Umbilical cord (tissue), 2 donors: ENCODE measurements around the gene CIAO2B. TPM values are rescaled to one million over a fixed set of nuclear protein-coding genes. Genes with fewer than 3 reads are reported as not detected.
"Not testable (repeated sequence)": the region's sequence is repeated elsewhere in the genome, so short reads cannot be mapped to it uniquely, and the experiment has no call there.

Experiments used
- DNase-seq: peaks from one replicate; pipeline ENCODE4 v3.0.0-alpha.2; 2015; ENCODE audit warnings: low spot score
- total RNA-seq: library from RNA; depleted of rRNA; stranded (reverse); fragments of >200 nt; gene quantifications from one replicate; pipeline ENCODE4 v1.2.3, GENCODE V29; 2014; ENCODE audit warnings: low replicate concordance; ENCODE audit not compliant: insufficient read depth

CIAO2B gene
- total RNA-seq, 1 donor from 2014 or later: 72.5 TPM

DNA sequence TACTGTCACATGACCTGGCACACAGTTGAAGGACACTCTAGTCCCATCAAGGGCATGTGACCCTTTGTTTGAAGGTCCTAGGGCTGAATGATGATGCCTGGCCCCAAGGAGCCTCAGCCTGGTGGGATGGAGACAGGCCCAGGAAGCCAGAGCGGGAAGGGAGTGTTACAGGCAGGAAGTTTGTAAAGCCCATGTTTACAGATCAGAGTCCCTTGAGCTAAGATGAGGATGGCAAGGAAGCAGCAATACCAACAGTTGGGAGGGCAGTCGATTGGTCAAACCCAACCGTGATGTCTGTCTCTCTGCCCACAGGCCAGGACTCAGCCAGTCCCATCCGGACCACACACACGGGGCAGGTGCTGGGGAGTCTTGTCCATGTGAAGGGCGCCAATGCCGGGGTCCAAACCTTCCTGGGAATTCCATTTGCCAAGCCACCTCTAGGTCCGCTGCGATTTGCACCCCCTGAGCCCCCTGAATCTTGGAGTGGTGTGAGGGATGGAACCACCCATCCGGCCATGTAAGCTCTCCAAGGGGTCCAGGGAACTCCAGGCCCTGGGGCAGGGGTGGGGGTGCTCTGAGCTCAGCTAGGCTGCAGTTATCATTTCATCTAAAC, 3.6 kb upstream of the CIAO2B start:
- no peak for DNase-seq

DNA sequence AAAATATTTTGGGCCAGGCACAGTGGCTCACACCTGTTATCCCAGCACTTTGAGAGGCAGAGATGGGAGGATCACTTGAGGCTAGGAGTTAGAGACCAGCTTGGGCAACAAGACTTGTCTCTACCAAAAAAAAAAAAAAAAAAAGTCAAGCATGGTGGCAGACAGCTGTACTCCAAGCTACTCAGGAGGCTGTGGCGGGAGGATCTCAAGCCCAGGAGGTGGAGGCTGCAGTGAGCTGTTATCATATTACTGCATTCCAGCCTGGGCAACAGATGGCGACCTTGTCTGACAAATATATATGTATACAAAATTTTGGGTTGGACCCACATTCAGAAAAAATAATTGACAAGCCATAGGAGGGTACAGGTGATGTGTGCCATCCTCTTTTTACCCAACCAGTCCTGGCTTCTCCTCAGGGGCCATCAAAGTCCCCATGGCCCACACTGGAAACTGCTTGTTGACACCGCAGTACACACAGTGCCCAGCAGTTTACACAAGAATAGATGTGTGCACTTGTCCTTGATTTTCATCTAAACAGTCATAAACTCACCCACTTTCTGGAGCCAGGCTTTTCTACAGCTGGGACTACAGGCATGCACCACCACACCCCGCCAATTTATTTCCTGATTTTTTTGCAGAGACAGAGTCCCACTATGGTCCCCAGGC, 2.8 kb upstream of the CIAO2B start:
- no peak for DNase-seq

DNA sequence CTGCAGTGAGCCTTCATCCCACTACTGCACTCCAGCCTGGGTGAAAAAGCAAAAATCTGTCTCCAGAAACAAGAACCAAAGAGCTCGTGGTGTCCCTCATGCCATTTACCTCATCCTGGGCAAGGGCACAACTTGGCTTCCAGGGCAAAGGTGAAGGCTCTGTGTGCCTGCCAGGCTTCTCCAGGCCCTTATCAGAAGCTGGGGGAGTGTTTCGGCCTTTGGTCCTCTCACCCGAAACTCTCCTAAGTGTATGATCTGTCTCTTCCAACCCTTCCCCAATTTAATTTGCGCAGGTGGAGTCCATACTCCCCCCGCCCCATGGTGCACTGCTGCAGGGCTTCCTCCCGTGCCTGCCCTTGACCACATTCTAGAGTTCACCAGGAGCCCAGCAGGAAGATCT, 2.3 kb upstream of the CIAO2B start:
- DNase-seq: no peak

DNA sequence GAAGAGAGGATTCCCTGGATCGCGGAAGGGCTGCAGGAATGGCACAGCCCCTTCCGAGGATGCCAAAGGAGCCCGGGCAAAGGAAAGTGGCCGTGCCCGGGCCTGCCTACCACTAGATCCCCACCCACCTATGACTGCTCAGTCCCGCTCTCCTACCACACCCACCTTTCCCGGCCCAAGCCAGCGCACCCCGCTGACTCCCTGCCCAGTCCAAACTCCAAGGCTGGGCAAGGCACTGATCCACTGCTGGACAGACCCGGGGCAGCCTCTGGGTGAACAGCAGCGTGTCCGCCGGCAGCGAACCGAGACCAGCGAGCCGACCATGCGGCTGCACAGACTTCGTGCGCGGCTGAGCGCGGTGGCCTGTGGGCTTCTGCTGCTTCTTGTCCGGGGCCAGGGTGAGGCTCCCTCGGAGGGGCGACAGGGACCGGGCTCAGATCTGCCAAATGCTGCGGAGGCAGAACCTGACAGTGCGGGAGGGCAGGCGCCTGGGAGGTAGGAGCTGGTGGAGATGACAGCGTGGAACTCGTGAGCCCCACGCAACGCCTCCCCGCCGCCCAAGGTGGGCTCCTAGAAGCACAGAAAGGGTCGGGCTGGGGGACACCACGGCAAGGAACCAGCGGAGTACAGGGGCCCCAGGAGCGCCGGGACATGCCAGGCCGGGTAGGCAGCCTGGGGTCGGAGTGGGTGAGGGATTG, 1.3 kb upstream of the CIAO2B start, which contains the start of gene CES2:
CES2 (plus strand) TSS at position 203 of the 698 bp plus-strand sequence; CDS start at position 323, 120 bp downstream.
- peak; percentile 33 for DNase-seq

DNA sequence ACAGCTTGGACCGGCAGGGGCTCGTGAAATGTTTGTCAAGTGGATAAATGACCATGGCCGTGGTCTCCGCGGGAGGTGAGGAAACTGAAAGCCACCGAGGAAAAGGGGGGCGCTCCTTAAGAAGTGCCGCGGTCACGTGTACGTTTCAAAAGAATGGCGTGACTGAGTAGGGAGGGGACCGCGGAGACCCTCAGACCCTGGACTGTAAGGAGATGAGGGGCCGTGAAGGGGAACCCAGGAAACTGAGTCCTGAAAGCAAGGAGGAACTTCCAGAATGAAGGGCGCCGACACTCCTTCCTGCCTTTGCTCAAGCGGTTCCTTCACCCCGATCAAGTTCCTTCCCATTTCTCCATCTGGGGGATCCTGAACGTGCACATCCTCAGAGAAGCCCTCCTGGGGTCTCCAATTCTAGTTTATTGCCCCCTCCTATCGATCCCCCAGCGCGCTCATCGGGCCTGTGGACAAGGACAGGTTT, 674 bp upstream of the CIAO2B start:
- DNase-seq: not testable (repeated sequence)

DNA sequence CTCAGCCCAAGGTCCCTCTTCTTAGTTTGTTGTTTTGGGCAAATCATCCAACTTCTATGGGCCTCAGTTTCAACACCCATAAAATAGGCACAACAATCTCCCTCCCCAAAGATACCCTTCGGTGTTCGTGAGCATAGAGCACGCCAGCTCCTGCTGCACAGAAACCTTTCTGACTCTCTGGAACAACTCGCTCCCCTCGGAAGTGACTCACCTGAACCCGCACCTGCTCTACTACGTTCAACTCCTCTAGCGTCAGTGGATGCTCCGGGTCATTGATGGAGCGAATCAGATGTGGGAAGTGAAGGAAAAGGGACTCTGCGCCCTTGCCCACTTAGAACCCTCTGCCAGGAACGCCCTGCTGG, 445 bp downstream of the CIAO2B start:
- DNase-seq: no peak

DNA sequence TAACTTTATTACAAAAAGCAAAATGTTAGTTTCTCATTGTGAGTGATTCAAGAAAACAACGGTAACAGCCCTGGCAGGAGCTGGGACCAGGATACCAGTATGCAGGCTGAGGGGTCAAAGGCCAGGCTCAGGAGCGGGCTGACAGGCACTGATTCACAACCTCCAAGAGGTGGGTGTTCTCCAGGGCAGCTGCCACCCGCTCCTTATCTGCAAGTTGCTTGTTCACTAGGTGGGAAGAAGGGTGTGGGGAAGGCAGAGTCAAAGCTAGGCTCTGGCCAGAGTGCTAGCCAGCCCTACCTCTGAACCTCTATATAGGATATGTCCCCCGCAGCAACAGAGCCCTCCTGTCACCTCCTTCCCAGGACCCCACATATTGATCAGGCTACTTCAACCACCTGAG, 2.1 kb downstream of the CIAO2B start:
- DNase-seq: no peak

DNA sequence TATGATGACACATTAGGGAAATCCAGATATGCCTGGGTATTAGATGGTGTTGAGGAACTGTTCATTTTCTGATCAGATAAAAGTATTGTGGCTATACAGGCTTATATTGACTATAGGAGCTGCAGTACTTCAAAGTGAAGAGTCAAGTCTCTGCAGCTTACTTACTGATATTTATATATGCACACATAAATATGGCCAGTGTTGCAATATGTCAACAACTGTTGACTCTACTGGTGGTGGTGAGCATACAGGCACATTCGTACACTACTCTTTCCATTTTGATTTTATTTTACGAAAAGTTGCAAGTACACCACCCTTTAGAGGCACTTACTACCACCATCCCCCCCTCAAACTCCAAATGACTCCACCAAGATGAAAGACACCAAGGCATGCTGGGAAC, 2.5 kb downstream of the CIAO2B start:
- no peak for DNase-seq

DNA sequence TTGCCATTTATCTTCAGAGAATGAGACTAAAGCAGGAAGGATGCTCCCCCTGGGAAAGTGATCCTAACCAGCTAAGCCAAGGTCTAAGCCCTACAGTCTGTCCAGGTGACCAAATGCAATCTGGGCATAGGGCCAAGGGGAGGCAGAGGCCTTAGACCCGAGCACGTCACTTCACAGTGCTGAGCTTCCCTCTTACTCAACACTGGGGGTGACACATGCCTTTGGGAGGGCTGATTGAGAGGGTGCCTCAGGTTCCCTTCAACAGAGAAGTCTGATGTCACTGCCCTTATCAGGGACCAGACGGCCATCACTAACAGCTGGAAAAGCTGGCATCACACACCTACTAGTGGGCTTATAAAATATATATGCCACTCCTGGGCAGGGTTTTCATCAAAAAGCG, 4.0 kb downstream of the CIAO2B start:
- DNase-seq: no peak

DNA sequence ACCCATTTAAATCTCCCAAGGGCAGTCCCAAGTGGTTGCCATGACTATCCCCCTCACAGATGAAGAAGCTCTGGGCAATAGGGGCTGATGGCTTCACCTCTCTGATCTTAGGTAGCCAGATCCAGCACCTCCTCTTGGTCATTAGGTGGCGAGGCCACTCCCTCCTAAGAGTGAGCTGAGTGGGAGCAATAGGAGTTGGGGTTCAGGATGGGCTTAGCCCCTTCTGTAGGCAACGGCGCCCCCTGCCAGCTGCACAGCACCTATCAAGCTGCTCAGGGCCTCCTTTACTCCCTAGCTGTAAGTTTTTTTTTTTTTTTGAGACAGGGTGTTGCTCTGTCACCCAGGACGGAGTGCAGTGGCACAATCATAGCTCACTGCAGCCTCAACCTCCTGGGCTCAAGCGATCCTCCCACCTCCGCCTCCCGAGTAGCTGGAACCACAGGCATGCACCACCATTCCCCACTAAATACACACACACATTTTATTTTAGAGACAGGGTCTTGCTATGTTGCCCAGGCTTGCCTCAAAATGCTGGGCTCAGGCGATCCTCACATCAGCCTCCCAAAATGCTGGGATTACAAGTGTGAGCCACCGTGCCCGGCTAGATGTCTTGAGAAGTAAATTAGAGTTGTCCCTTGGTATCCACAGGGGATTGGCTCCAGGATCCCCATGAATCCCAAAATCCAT, 5.4 kb downstream of the CIAO2B start:
- DNase-seq: no peak

DNA sequence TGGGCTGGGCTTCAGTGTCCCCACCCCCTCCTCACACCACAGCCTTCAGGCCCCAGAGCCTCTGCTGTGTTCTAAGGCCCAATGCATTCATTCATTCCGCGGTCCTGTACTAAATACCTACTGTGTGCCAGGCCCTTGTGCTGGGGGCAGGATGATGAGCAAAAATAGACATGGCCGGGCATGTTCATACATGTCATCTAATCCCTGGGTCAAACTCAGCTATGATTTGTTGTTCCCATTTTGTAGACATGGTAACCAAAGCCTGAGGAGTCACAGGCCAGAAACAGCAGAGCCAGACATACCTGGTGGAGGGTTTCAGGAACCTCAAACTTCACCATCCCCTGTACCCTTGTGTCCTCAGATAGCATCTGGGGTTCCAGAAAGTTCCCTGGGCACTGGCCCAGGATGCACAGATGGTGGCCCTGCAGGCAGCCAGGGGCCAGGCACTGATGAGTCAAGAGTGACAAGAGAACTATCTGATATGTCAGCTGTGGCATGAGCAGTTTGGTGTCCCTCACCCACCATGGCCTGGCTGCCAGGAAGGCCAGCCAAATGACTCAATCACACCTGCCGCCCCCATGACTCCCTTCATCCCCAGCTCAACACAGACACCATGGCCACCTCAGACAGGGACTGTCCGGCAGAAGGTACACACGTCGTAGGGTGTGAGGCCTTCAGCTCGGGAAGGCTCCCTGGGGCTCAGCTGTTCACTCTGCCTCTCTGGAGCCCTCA, 6.1 kb downstream of the CIAO2B start:
- no peak for DNase-seq

DNA sequence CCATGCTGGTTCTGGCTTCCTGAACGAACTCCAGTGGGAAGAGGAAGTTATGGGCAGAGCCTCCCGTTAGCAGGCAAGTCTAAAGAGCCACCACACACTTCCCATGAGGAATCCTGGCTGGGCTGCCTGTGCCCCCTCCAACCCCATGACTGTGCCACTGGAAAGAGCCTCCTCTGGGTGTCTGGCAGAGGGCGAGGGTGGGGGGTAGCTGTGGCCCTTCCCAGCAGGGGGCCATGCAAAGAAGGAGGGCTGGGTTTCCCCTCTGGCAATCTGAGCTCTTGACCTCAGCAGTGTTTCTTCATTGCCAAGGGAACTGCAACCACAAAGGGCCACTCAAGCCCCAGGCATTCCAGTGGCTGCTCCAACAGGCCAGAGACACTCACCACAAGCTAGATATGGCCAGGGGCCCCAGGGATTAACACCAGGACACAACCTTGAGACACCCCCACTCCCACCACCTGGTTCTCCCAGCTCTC, 7.2 kb downstream of the CIAO2B start:
- DNase-seq: no peak

DNA sequence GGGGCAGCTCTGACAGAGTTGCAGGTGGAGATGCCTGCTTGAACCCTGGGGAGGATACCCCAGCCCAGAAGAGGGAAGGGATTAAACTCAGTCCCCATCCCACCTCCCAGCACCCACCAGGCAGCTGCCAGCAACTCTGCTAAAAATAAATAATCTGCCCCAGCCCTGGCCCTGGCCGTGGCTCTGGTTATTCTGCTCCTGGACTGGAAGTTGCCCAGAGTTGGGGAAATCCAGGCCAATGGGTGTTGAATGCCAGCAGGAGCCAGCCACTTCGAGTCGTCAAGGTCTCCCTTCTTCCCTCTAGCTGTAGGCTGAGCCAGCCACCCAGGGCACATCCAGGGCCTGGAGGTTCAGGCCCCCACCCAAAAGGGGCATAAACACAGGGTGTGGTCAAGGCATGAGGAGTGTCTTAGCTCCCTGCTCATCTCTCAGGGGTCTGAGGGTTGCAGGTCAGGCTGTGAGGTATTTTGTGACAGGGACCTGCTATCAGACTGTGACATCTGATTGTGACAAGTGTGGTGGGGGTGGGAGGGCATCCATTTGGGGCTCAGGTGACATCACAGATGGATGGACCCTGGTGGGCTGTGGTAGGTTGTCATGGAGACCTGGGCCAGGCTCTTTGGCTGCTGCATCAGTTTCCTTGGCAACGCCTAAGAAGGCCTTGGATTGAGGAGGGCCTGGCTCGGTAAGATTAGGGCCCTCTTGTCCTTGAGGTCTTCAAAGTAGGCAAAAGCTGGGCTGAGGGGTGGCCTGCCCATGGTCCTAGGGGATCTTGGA, 7.8 kb downstream of the CIAO2B start:
- DNase-seq: no peak

DNA sequence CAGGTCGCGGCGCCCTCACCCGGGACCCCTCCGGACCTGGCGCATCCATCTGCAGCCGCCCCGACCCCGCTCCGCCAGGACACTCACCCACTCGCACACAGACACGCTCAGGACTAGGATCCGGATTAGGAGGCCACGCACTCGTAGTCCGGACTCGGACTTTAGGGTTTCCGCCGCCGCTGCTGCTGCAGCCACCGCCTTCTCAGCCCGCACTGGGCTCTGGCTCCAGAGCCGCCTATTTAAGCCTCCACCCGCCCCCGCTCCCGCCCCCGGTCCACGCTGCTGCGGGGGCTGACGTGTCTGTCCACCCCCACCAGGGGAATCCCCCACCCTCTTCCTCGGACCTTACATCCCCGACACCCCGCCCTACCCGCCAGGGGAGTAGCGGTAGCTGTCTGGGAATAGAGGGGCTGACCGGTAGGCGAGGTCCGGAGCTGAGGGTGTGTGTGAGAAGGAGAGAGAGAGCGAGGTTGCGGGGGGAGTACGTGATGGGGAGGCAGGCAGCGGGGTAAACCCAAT, 8.8 kb downstream of the CIAO2B start, which contains the start of gene RRAD:
RRAD (minus strand) TSS at position 214 of the 519 bp plus-strand sequence. CDS start 356 bp downstream, outside the sequence.
- peak; percentile 59 for DNase-seq

DNA sequence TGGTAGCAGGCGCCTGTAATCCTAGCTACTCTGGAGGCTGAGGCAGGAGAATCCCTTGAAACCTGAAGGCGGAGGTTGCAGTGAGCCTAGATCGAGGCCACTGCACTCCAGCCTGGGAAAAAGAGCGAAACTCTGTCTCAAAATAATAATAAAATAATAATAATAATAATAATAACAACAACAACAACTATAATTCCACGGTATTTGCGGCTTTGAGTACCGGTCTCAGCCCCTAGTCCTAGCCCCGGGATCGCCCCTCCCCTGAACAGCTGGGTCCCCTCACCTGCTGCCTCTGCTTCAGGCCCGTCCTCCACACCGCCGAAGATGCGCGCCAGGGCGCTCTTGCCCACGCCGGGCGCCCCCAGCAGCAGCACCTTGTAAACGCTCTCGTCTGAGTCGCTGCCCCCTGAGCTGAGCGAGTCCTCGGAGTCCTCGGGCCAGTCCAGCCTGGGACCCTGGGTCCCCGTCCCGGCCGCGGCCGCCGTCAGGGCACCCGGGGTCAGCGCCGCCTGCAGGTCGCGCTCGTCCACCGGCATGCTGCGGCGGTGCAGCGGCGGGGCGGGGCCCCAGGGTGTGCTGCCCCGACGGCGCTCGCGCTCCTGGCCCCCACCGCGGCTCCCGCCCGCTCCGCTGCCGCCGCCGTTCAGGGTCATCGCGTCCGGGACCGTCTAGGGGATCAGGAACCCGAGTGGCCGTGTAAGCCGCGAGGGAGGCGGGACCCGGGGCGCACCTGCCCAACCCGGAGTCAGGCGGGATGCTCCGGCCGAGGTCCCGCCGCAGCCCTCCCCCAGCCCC, 9.5 kb downstream of the CIAO2B start:
- DNase-seq: no peak

DNA sequence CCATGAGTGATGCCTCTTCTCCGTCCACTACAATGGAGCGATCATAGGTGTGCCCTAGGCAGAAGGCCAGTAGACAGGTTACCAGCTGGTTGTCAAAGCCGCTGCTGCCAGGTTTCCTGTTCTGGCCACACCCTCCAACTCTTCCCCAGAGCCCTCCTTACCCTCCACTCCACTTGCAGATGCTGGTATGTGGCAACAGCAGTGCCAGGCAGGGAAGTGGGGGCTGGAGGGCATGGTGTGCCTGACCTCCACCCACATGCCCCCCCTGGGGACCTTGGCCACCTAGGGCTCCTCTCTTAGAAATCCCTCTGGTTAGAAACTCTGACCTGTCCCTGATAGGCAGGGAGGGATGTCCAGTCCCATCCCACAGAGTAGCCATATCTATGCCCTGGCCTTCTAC, 10.3 kb downstream of the CIAO2B start:
- DNase-seq: no peak

DNA sequence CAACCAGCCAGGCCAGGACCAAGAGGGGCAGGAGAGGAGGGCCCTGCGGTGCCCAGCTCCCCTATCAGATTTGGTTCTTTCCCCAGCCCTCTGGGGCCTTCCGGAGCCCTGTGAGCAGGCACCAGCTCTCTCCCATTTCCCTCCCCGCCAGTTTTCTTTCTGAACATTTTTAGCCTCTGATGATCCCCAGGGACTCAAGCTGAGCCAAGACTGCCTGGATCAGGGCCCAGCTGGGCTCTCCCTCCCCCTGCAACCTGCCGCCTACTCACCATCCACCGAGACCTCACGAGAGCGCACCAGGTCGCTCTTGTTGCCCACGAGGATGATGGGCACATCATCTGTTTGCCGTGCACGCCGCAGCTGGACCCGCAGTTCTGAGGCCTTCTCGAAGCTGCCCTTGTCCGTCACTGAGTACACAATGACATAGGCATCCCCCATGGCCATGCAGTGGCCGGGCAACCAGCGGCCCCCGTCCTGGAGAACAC, 10.9 kb downstream of the CIAO2B start:
- DNase-seq: peak; percentile 63

DNA sequence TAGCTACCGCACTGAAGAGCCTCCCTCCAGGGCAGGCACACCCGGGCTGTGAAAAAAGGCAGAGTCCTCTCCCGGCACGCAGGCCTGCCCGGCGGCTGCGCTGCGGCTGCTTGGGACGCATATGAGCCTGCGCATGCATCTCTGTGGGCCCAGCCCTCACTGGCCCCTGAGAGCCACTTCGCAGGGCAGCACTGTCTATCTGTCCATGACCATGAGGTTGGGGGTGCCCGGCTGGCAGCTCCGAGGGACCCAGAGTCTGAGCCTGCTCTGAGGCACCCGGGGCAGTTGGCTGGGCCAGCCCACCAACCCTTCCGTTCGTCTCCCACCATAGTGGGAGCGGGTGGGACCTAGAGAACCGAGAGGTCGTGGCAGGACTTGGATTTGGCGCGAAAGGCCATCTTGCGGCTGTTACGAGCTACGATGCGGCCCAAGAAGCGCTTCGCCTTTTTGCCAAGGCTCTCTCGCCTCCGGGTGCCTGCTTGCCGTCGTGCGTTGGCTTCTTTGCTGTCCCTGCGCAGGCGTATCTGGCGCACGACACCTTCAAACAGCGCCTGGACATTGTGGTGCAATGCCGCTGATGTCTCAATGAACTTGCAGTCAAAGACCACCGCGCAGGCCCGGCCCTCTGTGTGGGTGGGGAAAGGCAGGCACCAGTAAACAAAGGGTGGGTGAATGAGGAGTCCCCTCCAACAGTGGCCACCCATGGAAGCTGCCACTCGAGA, 12.3 kb downstream of the CIAO2B start:
- DNase-seq: no peak
